HepG2 (cell line): Measurements from ENCODE around the gene SLC28A1. TPM values are rescaled to one million over a fixed set of nuclear protein-coding genes. Genes with fewer than 3 reads are reported as not detected.

ENCODE experiments used
- ASH2L ChIP-seq: fragments of 300-600, 200-600 bp; sonication (generic); IDR thresholded peaks from 2 replicates; pipeline ENCODE4 v1.7.0; 2017; ENCODE audit warnings: low read depth, mild to moderate bottlenecking, moderate library complexity, mixed read lengths, low read length; ENCODE audit not compliant: insufficient read length
- CTCF ChIP-seq: sonication (generic); formaldehyde crosslinking; IDR thresholded peaks from 2 replicates; pipeline ENCODE4 v1.5.0; 2020; ENCODE audit warnings: mild to moderate bottlenecking, missing genetic modification reagents, moderate library complexity
- EEA1 ChIP-seq: sonication (generic); formaldehyde crosslinking; IDR thresholded peaks from 2 replicates; pipeline ENCODE4 v1.5.1; 2020; ENCODE audit warnings: mild to moderate bottlenecking, missing genetic modification reagents, borderline replicate concordance
- FOXA1 ChIP-seq, 2 experiments: fragments of 450-650 bp in 1 of 2; sonication (generic) in 1 of 2; formaldehyde crosslinking in 1 of 2; IDR thresholded peaks; 2 replicates each; pipeline versions ENCODE4 v1.4.0 to v1.6.1; 2016 to 2020; ENCODE audit warnings: missing genetic modification reagents in 1 of 2
- FOXA3 ChIP-seq: IDR thresholded peaks from 2 replicates; pipeline ENCODE4 v1.6.1; 2016; ENCODE audit warnings: missing genetic modification reagents, missing compliant biosample characterization
- HDAC2 ChIP-seq: sonication (generic); formaldehyde crosslinking; IDR thresholded peaks from 2 replicates; pipeline ENCODE4 v1.4.0; 2020; ENCODE audit warnings: missing genetic modification reagents
- MXD4 ChIP-seq: IDR thresholded peaks from 2 replicates; pipeline ENCODE4 v1.6.1; 2016; ENCODE audit warnings: mild to moderate bottlenecking, missing biosample characterization, missing genetic modification reagents
- NR3C1 ChIP-seq: sonication (generic); formaldehyde crosslinking; IDR thresholded peaks from 2 replicates; pipeline ENCODE4 v1.4.0; 2020; ENCODE audit warnings: missing genetic modification reagents
- REXO4 ChIP-seq: sonication (generic); formaldehyde crosslinking; IDR thresholded peaks from 2 replicates; pipeline ENCODE4 v1.8.0; 2022; ENCODE audit warnings: missing genetic modification reagents, mild to moderate bottlenecking, borderline replicate concordance
- SMARCC2 ChIP-seq: fragments of 450-650 bp; IDR thresholded peaks from 2 replicates; pipeline ENCODE4 v1.6.1; 2017; ENCODE audit warnings: antibody characterized with exemption, mild to moderate bottlenecking
- SMC3 ChIP-seq: IDR thresholded peaks from 2 replicates; pipeline ENCODE4 v1.6.1; 2011; ENCODE audit warnings: low read length, improper control_type of control experiment
- TEAD3 ChIP-seq: optimal IDR thresholded peaks from 2 replicates; pipeline ENCODE3; 2016; ENCODE audit warnings: borderline replicate concordance
- ZBTB10 ChIP-seq: sonication (generic); formaldehyde crosslinking; IDR thresholded peaks from 2 replicates; pipeline ENCODE4 v1.4.0; 2020; ENCODE audit warnings: missing genetic modification reagents, borderline replicate concordance
- ZBTB25 ChIP-seq: IDR thresholded peaks from 2 replicates; pipeline ENCODE4 v1.6.1; 2018; ENCODE audit warnings: missing genetic modification reagents
- ZBTB42 ChIP-seq: sonication (generic); formaldehyde crosslinking; IDR thresholded peaks from 2 replicates; pipeline ENCODE4 v1.5.0; 2020; ENCODE audit warnings: mild to moderate bottlenecking, missing genetic modification reagents
- ZNF557 ChIP-seq: sonication (generic); formaldehyde crosslinking; IDR thresholded peaks from 2 replicates; pipeline ENCODE4 v1.4.0; 2020; ENCODE audit warnings: missing genetic modification reagents
- polyA plus RNA-seq, 8 experiments: library from polyadenylated mRNA; depleted of rRNA in 3 of 8; stranded (reverse) in 7 of 8; unstranded in 1 of 8; fragments of >200 nt; fragmentation: Illumina TruSeq in 4 of 8; extraction: Trizol in 4 of 8; gene quantifications; 2 replicates each; pipeline versions ENCODE4 v1.2.1 to v1.2.3, GENCODE V29; 2011 to 2016; ENCODE audit warnings: low read depth in 4 of 8, missing spikeins in 1 of 8, mixed read lengths in 1 of 8; ENCODE audit not compliant: insufficient read depth in 1 of 8
- total RNA-seq, 5 experiments: library from RNA; depleted of rRNA; stranded (reverse); fragments of >200 nt; fragmentation: Illumina TruSeq; extraction: Trizol; gene quantifications; 2 replicates each; pipeline ENCODE4 v1.2.3, GENCODE V29; 2016; ENCODE audit warnings: low read depth in 1 of 5
- TF ChIP-seq, protein P1 (sequence below): sonication (generic); formaldehyde crosslinking; IDR thresholded peaks from 2 replicates; pipeline ENCODE4 v1.5.0; 2020; ENCODE audit warnings: missing genetic modification reagents
- TF ChIP-seq, protein P2 (sequence below): sonication (generic); formaldehyde crosslinking; IDR thresholded peaks from 2 replicates; pipeline ENCODE4 v1.8.0; 2022; ENCODE audit warnings: mild to moderate bottlenecking, missing genetic modification reagents
- TF ChIP-seq, protein P3 (sequence below): sonication (generic); formaldehyde crosslinking; IDR thresholded peaks from 2 replicates; pipeline ENCODE4 v1.9.0; 2022; ENCODE audit warnings: missing genetic modification reagents, mild to moderate bottlenecking, borderline replicate concordance

SLC28A1 gene
- total and polyA plus RNA-seq, 2 of the 13 experiments (the other 11 are each of a cell fraction or from before 2014, with no cell fraction given), result 0.31 to 5.8 TPM

DNA sequence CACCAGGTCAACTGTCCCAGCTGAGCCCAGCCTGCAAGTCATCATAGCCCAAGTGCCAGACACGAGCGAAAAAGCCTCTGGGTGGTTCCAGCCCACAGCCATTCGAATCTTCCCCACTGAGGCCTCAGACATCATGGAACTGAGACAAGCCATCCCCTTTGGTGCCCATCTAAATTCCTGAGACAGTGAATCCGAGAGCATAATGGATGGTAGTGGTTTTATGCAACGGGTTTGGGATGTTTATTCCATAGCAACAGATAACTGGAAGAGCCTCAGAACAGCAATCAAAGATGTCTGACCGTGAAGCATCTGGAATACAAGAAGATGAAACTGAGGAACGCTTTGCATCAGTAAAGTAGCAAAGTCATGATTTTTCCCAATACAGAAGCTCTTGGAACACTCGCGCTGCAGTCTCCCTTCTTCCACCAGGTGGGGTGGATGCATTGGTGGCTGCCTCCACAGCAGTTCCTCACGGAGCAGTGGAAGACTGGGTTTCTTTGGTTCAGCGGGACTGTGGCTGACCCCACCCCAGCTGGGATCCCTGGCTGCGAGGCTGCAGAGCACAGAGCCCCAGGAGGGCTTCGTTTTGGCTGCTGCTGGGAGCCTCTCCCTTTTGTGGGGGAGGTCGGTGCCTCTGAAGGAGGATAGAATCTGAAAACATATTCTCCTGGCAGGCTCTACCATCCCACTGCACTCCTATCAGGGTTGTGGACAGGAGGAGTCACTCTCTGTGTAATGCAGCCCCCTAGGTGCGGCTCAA is 70.8 kb downstream of the SLC28A1 start (continued):
- TF ChIP-seq ZBTB25 (CRISPR knock-in tag), result peak; percentile 25; the same call in 1 of the 2 replicates
- TF ChIP-seq, protein P1, sequence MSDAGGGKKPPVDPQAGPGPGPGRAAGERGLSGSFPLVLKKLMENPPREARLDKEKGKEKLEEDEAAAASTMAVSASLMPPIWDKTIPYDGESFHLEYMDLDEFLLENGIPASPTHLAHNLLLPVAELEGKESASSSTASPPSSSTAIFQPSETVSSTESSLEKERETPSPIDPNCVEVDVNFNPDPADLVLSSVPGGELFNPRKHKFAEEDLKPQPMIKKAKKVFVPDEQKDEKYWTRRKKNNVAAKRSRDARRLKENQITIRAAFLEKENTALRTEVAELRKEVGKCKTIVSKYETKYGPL (CRISPR knock-in tag), result no peak
- no peak for TF ChIP-seq EEA1
- TF ChIP-seq HDAC2 (CRISPR knock-in tag), result peak; percentile 22; the same call in 1 of the 2 replicates
- TF ChIP-seq FOXA3 (CRISPR knock-in tag), result 0 out of 2 replicates have a peak, but pooled peaks have one; percentile 27
- TF ChIP-seq, protein P2, sequence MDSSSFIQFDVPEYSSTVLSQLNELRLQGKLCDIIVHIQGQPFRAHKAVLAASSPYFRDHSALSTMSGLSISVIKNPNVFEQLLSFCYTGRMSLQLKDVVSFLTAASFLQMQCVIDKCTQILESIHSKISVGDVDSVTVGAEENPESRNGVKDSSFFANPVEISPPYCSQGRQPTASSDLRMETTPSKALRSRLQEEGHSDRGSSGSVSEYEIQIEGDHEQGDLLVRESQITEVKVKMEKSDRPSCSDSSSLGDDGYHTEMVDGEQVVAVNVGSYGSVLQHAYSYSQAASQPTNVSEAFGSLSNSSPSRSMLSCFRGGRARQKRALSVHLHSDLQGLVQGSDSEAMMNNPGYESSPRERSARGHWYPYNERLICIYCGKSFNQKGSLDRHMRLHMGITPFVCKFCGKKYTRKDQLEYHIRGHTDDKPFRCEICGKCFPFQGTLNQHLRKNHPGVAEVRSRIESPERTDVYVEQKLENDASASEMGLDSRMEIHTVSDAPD, result no peak
- no peak for TF ChIP-seq SMARCC2
- no peak for TF ChIP-seq ZBTB10 (CRISPR knock-in tag)
- TF ChIP-seq SMC3, result peak; percentile 90
- TF ChIP-seq ZNF557 (CRISPR knock-in tag), result no peak
- TF ChIP-seq NR3C1 (CRISPR knock-in tag), result no peak
- no peak for TF ChIP-seq REXO4 (CRISPR knock-in tag)
- peak; percentile 91 for TF ChIP-seq CTCF (CRISPR knock-in tag)
- TF ChIP-seq, protein P3, sequence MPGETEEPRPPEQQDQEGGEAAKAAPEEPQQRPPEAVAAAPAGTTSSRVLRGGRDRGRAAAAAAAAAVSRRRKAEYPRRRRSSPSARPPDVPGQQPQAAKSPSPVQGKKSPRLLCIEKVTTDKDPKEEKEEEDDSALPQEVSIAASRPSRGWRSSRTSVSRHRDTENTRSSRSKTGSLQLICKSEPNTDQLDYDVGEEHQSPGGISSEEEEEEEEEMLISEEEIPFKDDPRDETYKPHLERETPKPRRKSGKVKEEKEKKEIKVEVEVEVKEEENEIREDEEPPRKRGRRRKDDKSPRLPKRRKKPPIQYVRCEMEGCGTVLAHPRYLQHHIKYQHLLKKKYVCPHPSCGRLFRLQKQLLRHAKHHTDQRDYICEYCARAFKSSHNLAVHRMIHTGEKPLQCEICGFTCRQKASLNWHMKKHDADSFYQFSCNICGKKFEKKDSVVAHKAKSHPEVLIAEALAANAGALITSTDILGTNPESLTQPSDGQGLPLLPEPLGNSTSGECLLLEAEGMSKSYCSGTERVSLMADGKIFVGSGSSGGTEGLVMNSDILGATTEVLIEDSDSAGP, result peak; percentile 52; the same call in 1 of the 2 replicates
- TF ChIP-seq FOXA1 (IDR thresholded peaks at IDR 0.05), result no peak
- no peak for TF ChIP-seq FOXA1 (CRISPR knock-in tag; IDR thresholded peaks at IDR 0.05)
- TF ChIP-seq ZBTB42, result no peak
- 0 out of 2 replicates have a peak, but pooled peaks have one; percentile 35 for TF ChIP-seq MXD4 (CRISPR knock-in tag)
- TF ChIP-seq TEAD3 (CRISPR knock-in tag), result peak; percentile 19
- TF ChIP-seq ASH2L, result peak; percentile 31
